ENCODE data around the gene OIT3.

The OIT3 gene

DNA sequence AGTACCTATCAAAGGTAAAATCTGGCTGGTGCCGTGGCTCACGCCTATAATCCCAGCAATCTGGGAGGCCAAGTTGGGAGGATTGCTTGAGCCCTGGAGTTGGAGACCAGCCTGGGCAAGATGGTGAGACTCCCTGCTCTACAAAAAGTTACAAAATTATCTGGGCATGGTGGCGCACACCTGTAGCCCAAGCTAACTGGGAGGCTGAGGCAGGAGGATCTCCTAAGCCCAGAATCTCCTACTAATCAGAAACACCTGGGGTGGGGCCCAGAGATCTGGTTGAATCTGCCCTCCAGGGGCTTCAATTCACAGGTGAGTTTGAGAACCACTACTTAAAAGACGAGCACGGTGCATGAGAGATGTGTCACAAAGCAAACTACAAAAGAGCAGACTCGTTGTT is 58.6 kb downstream of the OIT3 start:
- TF ChIP-seq, protein P1, sequence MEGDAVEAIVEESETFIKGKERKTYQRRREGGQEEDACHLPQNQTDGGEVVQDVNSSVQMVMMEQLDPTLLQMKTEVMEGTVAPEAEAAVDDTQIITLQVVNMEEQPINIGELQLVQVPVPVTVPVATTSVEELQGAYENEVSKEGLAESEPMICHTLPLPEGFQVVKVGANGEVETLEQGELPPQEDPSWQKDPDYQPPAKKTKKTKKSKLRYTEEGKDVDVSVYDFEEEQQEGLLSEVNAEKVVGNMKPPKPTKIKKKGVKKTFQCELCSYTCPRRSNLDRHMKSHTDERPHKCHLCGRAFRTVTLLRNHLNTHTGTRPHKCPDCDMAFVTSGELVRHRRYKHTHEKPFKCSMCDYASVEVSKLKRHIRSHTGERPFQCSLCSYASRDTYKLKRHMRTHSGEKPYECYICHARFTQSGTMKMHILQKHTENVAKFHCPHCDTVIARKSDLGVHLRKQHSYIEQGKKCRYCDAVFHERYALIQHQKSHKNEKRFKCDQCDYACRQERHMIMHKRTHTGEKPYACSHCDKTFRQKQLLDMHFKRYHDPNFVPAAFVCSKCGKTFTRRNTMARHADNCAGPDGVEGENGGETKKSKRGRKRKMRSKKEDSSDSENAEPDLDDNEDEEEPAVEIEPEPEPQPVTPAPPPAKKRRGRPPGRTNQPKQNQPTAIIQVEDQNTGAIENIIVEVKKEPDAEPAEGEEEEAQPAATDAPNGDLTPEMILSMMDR (IDR thresholded peaks at IDR 0.05; ENCODE audit: low read depth, low read length) = no peak
- DNase-seq (ENCODE audit: extremely low read depth, low read depth) = no peak

DNA sequence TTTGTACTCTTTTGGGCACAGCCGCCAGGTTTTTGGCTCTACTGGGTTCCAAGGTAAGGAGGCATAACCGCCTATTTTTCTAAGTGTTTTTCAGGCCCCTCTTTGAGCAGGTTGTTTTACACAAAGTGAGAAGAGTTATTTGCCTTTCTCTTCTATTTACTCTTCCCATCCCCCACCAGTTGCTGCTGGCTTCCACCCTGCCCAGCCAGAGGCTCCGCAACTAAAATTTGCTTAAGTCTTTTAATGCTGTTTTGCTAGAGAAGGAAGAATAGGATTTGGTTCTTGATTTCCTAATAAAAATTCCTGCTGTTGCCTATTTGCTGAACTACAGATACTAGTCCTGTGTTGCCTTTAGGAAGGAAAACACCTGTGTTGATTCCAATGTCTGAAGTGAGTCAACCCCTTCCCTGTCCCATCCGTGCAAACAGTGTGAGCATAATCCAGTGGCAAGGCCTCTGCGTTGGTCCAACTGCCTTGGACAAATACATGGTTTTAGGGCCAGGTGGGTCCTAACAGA is 59.2 kb downstream of the OIT3 start:
- DNase-seq (ENCODE audit: extremely low read depth, low read depth) = no peak
- TF ChIP-seq, protein P1 (IDR thresholded peaks at IDR 0.05; ENCODE audit: low read depth, low read length) = no peak

DNA sequence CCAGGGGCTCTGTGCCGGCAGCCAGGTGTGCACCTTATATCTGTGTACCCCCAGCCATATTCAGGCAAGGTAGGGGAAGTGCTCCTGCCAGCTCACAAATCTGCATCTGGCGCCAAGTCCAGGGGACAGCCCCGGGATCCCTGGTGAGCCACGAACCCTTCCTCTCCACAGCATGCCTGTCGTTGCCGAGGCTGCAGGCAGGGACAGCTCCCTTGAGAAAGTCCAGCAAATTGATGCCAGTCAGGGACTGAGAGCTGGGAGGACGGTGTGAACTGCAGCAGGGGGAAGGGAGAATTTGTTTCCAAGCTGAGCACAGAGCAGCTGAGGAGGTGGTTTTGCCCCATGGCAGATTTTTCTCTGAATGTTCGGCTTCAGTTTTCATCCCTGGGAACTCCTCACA is 60.1 kb downstream of the OIT3 start:
- no peak for DNase-seq (ENCODE audit: extremely low read depth, low read depth)
- TF ChIP-seq, protein P1 (IDR thresholded peaks at IDR 0.05; ENCODE audit: low read depth, low read length) = no peak

DNA sequence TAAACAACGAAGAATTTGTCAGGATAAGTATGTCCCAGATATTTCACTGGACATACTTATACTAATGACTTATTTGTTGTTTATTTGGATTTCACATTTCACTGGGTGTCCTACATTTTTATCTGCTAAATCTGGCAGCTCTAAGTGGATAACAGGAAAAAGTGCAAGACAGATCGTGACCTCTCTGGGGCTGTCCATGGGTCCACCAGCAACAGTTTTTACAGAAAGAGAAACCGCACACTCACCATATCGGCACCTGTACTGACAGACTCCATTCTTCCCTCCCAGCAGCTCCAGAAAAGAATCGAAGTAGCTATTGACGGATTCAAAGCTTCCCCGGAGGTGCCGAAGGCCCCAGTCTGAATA is 60.7 kb downstream of the OIT3 start:
- TF ChIP-seq, protein P1 (IDR thresholded peaks at IDR 0.05; ENCODE audit: low read depth, low read length) = no peak
- DNase-seq (ENCODE audit: extremely low read depth, low read depth) = no peak

DNA sequence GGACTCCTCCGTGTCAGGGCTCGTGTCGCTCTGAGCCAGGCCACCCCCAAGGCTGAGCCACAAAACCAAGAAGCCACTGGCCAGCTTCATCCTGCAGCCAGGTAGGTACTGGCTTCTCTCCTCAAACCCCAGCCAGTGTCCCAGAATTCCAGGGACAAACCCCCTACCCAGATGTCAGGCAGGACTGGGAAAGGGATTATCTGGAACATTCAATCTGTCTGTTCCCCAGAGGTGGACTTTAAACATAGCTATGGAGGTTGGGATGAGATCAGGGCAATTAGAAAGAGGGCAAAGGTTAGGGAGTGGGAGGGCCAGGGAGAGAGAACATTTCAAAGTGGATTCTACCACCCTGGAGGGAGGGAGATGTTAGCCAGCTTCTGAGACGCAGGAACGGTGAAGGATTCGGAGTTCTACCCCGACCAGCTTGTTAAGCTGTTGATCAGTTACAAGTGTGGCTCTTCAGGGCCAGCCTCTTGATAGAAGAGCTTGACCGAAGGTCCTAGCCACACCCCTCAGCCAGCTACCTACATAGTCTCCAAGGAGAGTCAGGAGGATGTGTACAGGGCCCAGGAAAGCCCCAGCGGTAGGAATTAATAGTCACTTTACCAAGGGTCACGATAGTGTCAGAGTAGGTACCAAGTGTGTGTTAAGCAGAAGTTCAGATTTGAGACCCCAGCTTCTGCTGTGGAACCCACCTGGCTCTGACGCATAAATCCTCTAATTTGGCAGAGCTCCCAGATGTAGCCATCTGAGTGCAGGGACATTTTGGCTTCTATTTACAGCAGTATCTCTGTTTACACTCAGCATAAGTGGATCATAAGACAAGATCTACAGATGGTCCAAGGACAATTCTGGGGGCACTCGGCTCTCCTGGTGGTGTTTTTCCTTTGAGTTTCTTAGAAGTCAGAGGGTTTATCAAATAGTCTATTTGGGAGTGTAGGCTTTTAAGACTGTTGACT is 61.3 kb downstream of the OIT3 start, which contains the start of gene PLA2G12B:
Gene PLA2G12B (minus strand): TSS at position 211 of the 959 bp plus-strand sequence. CDS start 121 bp downstream, at position 90.
- TF ChIP-seq, protein P1 (IDR thresholded peaks at IDR 0.05; ENCODE audit: low read depth, low read length) = no peak
- no peak for DNase-seq (ENCODE audit: extremely low read depth, low read depth)

DNA sequence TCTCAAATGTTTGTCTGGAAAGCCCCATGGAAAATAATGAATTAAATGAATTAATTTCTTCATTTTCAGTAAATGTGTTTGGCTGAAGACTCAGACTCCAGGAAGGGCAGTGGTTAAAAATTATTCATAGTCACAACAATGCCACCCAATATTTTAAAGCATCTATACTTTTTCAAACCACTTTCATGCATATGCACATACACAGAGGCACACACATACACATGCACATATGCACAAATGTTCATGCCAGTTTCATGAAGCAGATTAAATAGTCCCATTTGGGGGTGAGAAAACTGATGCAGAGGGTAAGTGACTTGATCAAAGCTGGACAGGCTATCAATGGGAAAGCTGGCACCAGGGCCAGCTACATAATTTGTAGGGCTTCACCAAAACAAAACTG is 62.5 kb downstream of the OIT3 start:
- TF ChIP-seq, protein P1 (IDR thresholded peaks at IDR 0.05; ENCODE audit: low read depth, low read length) = no peak
- DNase-seq (ENCODE audit: extremely low read depth, low read depth) = no peak

DNA sequence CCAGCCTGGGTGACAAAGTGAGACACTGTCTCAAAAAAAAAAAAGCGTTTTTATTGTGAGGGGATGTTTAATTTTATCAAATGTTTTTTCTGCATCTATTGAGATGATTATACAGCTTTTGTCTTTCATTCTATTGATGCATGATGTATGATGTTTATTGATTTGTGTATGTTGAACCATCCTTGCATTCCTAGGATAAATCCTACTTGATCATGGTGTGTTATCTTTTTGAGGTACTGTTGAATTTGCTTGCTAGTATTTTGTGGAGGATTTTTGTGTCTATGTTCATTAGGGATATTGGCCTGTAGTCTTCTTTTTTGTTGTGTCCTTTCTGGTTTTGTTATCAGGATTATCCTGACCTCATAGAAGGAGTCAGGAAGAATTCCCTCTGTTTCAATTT is 83.3 kb downstream of the OIT3 start:
- TF ChIP-seq, protein P1 (IDR thresholded peaks at IDR 0.05; ENCODE audit: low read depth, low read length) = no peak
- no peak for DNase-seq (ENCODE audit: extremely low read depth, low read depth)

Data from AG09319 (cell line).